Activated T-cell treated with anti-CD3 and anti-CD28 coated beads, Interleukin-2, amount 50 U/mL, for 24 hours (primary cell): Measurements from ENCODE around the gene EXD1.
"Not testable (repeated sequence)": the region's sequence is repeated elsewhere in the genome, so short reads cannot be mapped to it uniquely, and the experiment has no call there.

ENCODE experiments used
- DNase-seq: peaks from one replicate; pipeline ENCODE4 v3.0.0-alpha.2; 2020
- H3K27ac Mint-ChIP-seq: 2 replicates; pipeline ENCODE4 v1.8.0; 2020; ENCODE audit warnings: mild to moderate bottlenecking, mixed read lengths
- H3K27me3 Mint-ChIP-seq: 2 replicates; pipeline ENCODE4 v1.8.0; 2020; ENCODE audit warnings: mixed read lengths
- H3K36me3 Mint-ChIP-seq: 2 replicates; pipeline ENCODE4 v1.8.0; 2020; ENCODE audit warnings: low read depth, mixed read lengths
- H3K4me1 Mint-ChIP-seq: 2 replicates; pipeline ENCODE4 v1.8.0; 2020; ENCODE audit warnings: low read depth, mixed read lengths
- H3K4me3 Mint-ChIP-seq: 2 replicates; pipeline ENCODE4 v1.8.0; 2020; ENCODE audit warnings: mild to moderate bottlenecking, moderate library complexity, mixed read lengths
- H3K9me3 Mint-ChIP-seq: 2 replicates; pipeline ENCODE4 v1.8.0; 2020; ENCODE audit warnings: mixed read lengths

The EXD1 gene

GRCh38 chr15:41250745-41251144 is 20.2 kb upstream of the EXD1 start:
- H3K4me1 Mint-ChIP-seq = not testable (repeated sequence)

GRCh38 chr15:41241221-41241964 is 10.8 kb upstream of the EXD1 start:
- Mint-ChIP-seq H3K27me3 (no peaks in the 10 kb centered on the region), H3K9me3 (no peaks in the 10 kb centered on the region), H3K4me3 (no peak overlapping the region), H3K27ac (no peak overlapping the region), H3K36me3 (peaks cover 39% of the 10 kb centered on the region), H3K4me1 (peaks cover 3% of the 10 kb centered on the region)
- DNase-seq = no peak

More at GRCh38 chr15:41250745-41251144, 20.2 kb upstream of the EXD1 start:
- not testable (repeated sequence) for H3K4me3 Mint-ChIP-seq, H3K27ac Mint-ChIP-seq, H3K27me3 Mint-ChIP-seq, H3K9me3 Mint-ChIP-seq, DNase-seq
- H3K36me3 Mint-ChIP-seq = peaks cover 22% of the 10 kb centered on the region

GRCh38 chr15:41238100-41238499 is 7.5 kb upstream of the EXD1 start:
- DNase-seq = no peak
- H3K36me3 Mint-ChIP-seq = peaks cover 15% of the 10 kb centered on the region
- no peaks in the 10 kb centered on the region for H3K9me3 Mint-ChIP-seq
- no peak overlapping the region for H3K27ac Mint-ChIP-seq
- peaks cover 15% of the 10 kb centered on the region for H3K4me1 Mint-ChIP-seq
- H3K4me3 Mint-ChIP-seq = no peak overlapping the region
- H3K27me3 Mint-ChIP-seq = no peaks in the 10 kb centered on the region

GRCh38 chr15:41235929-41236328 is 5.4 kb upstream of the EXD1 start:
- H3K27ac Mint-ChIP-seq = no peak overlapping the region
- peaks cover 32% of the 10 kb centered on the region for H3K4me1 Mint-ChIP-seq
- DNase-seq = no peak
- peaks cover 9% of the 10 kb centered on the region for H3K36me3 Mint-ChIP-seq
- no peak overlapping the region for H3K4me3 Mint-ChIP-seq
- H3K9me3 Mint-ChIP-seq = no peaks in the 10 kb centered on the region
- no peaks in the 10 kb centered on the region for H3K27me3 Mint-ChIP-seq

- H3K27me3 Mint-ChIP-seq, H3K4me3 Mint-ChIP-seq, H3K27ac Mint-ChIP-seq, H3K9me3 Mint-ChIP-seq, DNase-seq, H3K36me3 Mint-ChIP-seq: not testable (repeated sequence)
- peaks cover 38% of the 10 kb centered on the region for H3K4me1 Mint-ChIP-seq
Observed at GRCh38 chr15:41235228-41235627, 4.7 kb upstream of the EXD1 start.

- H3K9me3 Mint-ChIP-seq = peaks cover 3% of the 10 kb centered on the region
- no peak for DNase-seq
- peaks cover 38% of the 10 kb centered on the region for H3K4me1 Mint-ChIP-seq
- no peaks in the 10 kb centered on the region for H3K27me3 Mint-ChIP-seq
- peaks cover 6% of the 10 kb centered on the region for H3K36me3 Mint-ChIP-seq
- no peak overlapping the region for H3K27ac Mint-ChIP-seq
- H3K4me3 Mint-ChIP-seq = no peak overlapping the region
Observed at GRCh38 chr15:41233367-41233771, 2.8 kb upstream of the EXD1 start.

- Mint-ChIP-seq H3K9me3 (peaks cover 3% of the 10 kb centered on the region), H3K4me1 (peaks cover 35% of the 10 kb centered on the region), H3K36me3 (peaks cover 5% of the 10 kb centered on the region), H3K4me3 (peak overlapping the region; percentile 90), H3K27ac (peak overlapping the region; percentile 91), H3K27me3 (no peaks in the 10 kb centered on the region)
- no peak for DNase-seq
Observed at GRCh38 chr15:41231422-41232226, 1.1 kb upstream of the EXD1 start.

GRCh38 chr15:41230345-41230649 is 260 bp downstream of the EXD1 start:
- Mint-ChIP-seq H3K9me3 (peaks cover 3% of the 10 kb centered on the region), H3K27me3 (no peaks in the 10 kb centered on the region), H3K4me3 (peak overlapping the region; percentile 90), H3K27ac (peak overlapping the region; percentile 91), H3K36me3 (peaks cover 5% of the 10 kb centered on the region), H3K4me1 (peaks cover 34% of the 10 kb centered on the region)
- no peak for DNase-seq

GRCh38 chr15:41219381-41219780 is 11.2 kb downstream of the EXD1 start:
- H3K27me3 Mint-ChIP-seq = peaks cover 2% of the 10 kb centered on the region
- H3K9me3 Mint-ChIP-seq = no peaks in the 10 kb centered on the region
- H3K36me3 Mint-ChIP-seq = no peaks in the 10 kb centered on the region
- H3K4me3 Mint-ChIP-seq = no peak overlapping the region
- no peak for DNase-seq
- no peaks in the 10 kb centered on the region for H3K4me1 Mint-ChIP-seq
- H3K27ac Mint-ChIP-seq = no peak overlapping the region

GRCh38 chr15:41218851-41219250 is 11.7 kb downstream of the EXD1 start:
- Mint-ChIP-seq H3K36me3 (no peaks in the 10 kb centered on the region), H3K4me1 (no peaks in the 10 kb centered on the region), H3K27me3 (peaks cover 2% of the 10 kb centered on the region), H3K9me3 (no peaks in the 10 kb centered on the region), H3K27ac (no peak overlapping the region), H3K4me3 (no peak overlapping the region)
- DNase-seq = no peak

GRCh38 chr15:41215708-41216107 is 14.8 kb downstream of the EXD1 start:
- Mint-ChIP-seq H3K4me1 (no peaks in the 10 kb centered on the region), H3K4me3 (no peak overlapping the region), H3K36me3 (no peaks in the 10 kb centered on the region), H3K9me3 (no peaks in the 10 kb centered on the region), H3K27me3 (peaks cover 2% of the 10 kb centered on the region), H3K27ac (no peak overlapping the region)
- no peak for DNase-seq

- Mint-ChIP-seq H3K4me1 (no peaks in the 10 kb centered on the region), H3K9me3 (no peaks in the 10 kb centered on the region), H3K36me3 (no peaks in the 10 kb centered on the region), H3K27ac (no peak overlapping the region), H3K27me3 (no peaks in the 10 kb centered on the region), H3K4me3 (no peak overlapping the region)
- no peak for DNase-seq
Observed at GRCh38 chr15:41207687-41208448, 22.7 kb downstream of the EXD1 start.

GRCh38 chr15:41205315-41205714 is 25.2 kb downstream of the EXD1 start:
- Mint-ChIP-seq H3K9me3 (no peaks in the 10 kb centered on the region), H3K4me1 (no peaks in the 10 kb centered on the region), H3K27me3 (no peaks in the 10 kb centered on the region), H3K27ac (no peak overlapping the region), H3K36me3 (no peaks in the 10 kb centered on the region), H3K4me3 (no peak overlapping the region)
- no peak for DNase-seq

GRCh38 chr15:41203395-41203794 is 27.2 kb downstream of the EXD1 start:
- Mint-ChIP-seq H3K4me1 (no peaks in the 10 kb centered on the region), H3K27ac (no peak overlapping the region), H3K9me3 (no peaks in the 10 kb centered on the region), H3K27me3 (no peaks in the 10 kb centered on the region), H3K4me3 (no peak overlapping the region), H3K36me3 (no peaks in the 10 kb centered on the region)
- DNase-seq = no peak

GRCh38 chr15:41199470-41199869 is 31.1 kb downstream of the EXD1 start:
- no peaks in the 10 kb centered on the region for H3K36me3 Mint-ChIP-seq
- H3K4me3 Mint-ChIP-seq = no peak overlapping the region
- H3K27ac Mint-ChIP-seq = no peak overlapping the region
- H3K4me1 Mint-ChIP-seq = no peaks in the 10 kb centered on the region
- H3K9me3 Mint-ChIP-seq = no peaks in the 10 kb centered on the region
- no peaks in the 10 kb centered on the region for H3K27me3 Mint-ChIP-seq
- DNase-seq = no peak
